H9 (cell line): ENCODE data around the gene IGSF5. TPM values are rescaled to one million over a fixed set of nuclear protein-coding genes. Genes with fewer than 3 reads are reported as not detected.
A peak's percentile ranks its signal among the peaks of the same experiment; 100 is the strongest.

Source experiments
- DNase-seq: peaks from one replicate; pipeline ENCODE4 v3.0.0-alpha.2; 2017
- H2AFZ ChIP-seq: one replicate; pipeline ENCODE4 v1.6.1; 2013; ENCODE audit warnings: mild to moderate bottlenecking, low read length, control low read depth, moderate library complexity
- H2AK5ac ChIP-seq: 2 replicates; pipeline ENCODE4 v1.6.1; 2013; ENCODE audit warnings: low read length, control low read depth, mixed read lengths; ENCODE audit not compliant: insufficient read length
- H2BK120ac ChIP-seq: one replicate; pipeline ENCODE4 v1.6.1; 2013; ENCODE audit warnings: low read depth, mild to moderate bottlenecking, low read length, control low read depth, inconsistent platforms; ENCODE audit not compliant: poor library complexity, severe bottlenecking
- H2BK12ac ChIP-seq: 2 replicates; pipeline ENCODE4 v1.6.1; 2013; ENCODE audit warnings: low read length, control low read depth, mixed read lengths, low read depth; ENCODE audit not compliant: insufficient read length
- H2BK15ac ChIP-seq: 2 replicates; pipeline ENCODE4 v1.6.1; 2013; ENCODE audit warnings: low read depth, low read length, control low read depth
- H2BK20ac ChIP-seq: one replicate; pipeline ENCODE4 v1.6.1; 2013; ENCODE audit warnings: low read depth, mild to moderate bottlenecking, low read length, control low read depth, inconsistent platforms; ENCODE audit not compliant: poor library complexity, severe bottlenecking
- H2BK5ac ChIP-seq: 2 replicates; pipeline ENCODE4 v1.6.1; 2013; ENCODE audit warnings: low read length, control low read depth, mixed read lengths; ENCODE audit not compliant: insufficient read length
- H3K14ac ChIP-seq: 2 replicates; pipeline ENCODE4 v1.6.1; 2013; ENCODE audit warnings: low read length, control low read depth; ENCODE audit not compliant: insufficient read depth
- H3K18ac ChIP-seq: 2 replicates; pipeline ENCODE4 v1.6.1; 2013; ENCODE audit warnings: low read depth, mild to moderate bottlenecking, mixed read lengths, low read length, control low read depth; ENCODE audit not compliant: insufficient read length
- H3K23ac ChIP-seq: 2 replicates; pipeline ENCODE4 v1.6.1; 2013; ENCODE audit warnings: low read length, control low read depth, mixed read lengths, low read depth; ENCODE audit not compliant: insufficient read length
- H3K23me2 ChIP-seq: 2 replicates; pipeline ENCODE4 v1.6.1; 2013; ENCODE audit warnings: low read depth, mild to moderate bottlenecking, mixed read lengths, low read length, control low read depth; ENCODE audit not compliant: insufficient read length, poor library complexity, severe bottlenecking
- H3K27ac ChIP-seq: 2 replicates; pipeline ENCODE4 v1.5.1; 2013; ENCODE audit warnings: low read length, control low read depth, mixed read lengths, low read depth; ENCODE audit not compliant: insufficient read length
- H3K27me3 ChIP-seq: 2 replicates; pipeline ENCODE4 v1.6.1; 2013; ENCODE audit warnings: low read length, control low read depth, inconsistent platforms; ENCODE audit not compliant: insufficient read depth
- H3K4ac ChIP-seq: 2 replicates; pipeline ENCODE4 v1.6.1; 2013; ENCODE audit warnings: low read depth, mild to moderate bottlenecking, control low read depth, inconsistent platforms, low read length, moderate library complexity
- H3K4me1 ChIP-seq: 2 replicates; pipeline ENCODE4 v1.6.1; 2013; ENCODE audit warnings: low read length, control low read depth, inconsistent platforms; ENCODE audit not compliant: insufficient read depth
- H3K4me2 ChIP-seq: 2 replicates; pipeline ENCODE4 v1.6.1; 2013; ENCODE audit warnings: low read length, control low read depth, mixed read lengths; ENCODE audit not compliant: insufficient read length, insufficient read depth
- H3K56ac ChIP-seq: 2 replicates; pipeline ENCODE4 v1.6.1; 2013; ENCODE audit warnings: low read depth, mild to moderate bottlenecking, mixed read lengths, low read length, control low read depth; ENCODE audit not compliant: insufficient read length
- H3K79me1 ChIP-seq: 2 replicates; pipeline ENCODE4 v1.6.1; 2013; ENCODE audit warnings: low read depth, mild to moderate bottlenecking, moderate library complexity, low read length, control low read depth, inconsistent platforms; ENCODE audit not compliant: insufficient read depth, poor library complexity, severe bottlenecking
- H3K79me2 ChIP-seq: 2 replicates; pipeline ENCODE4 v1.6.1; 2013; ENCODE audit warnings: low read length, control low read depth, inconsistent platforms; ENCODE audit not compliant: insufficient read depth
- H3K9ac ChIP-seq: 2 replicates; pipeline ENCODE4 v1.6.1; 2013; ENCODE audit warnings: low read length, control low read depth, mixed read lengths; ENCODE audit not compliant: insufficient read length; ENCODE audit errors: extremely low read depth
- H3K9me3 ChIP-seq: one replicate; pipeline ENCODE4 v1.6.1; 2013; ENCODE audit warnings: low read depth, low read length, inconsistent platforms; ENCODE audit not compliant: control insufficient read depth
- H3T11ph ChIP-seq: one replicate; pipeline ENCODE4 v1.6.1; 2013; ENCODE audit warnings: mild to moderate bottlenecking, low read length, control low read depth, inconsistent platforms
- H4K20me1 ChIP-seq: one replicate; pipeline ENCODE4 v1.6.1; 2013; ENCODE audit not compliant: control insufficient read depth, insufficient read length, insufficient read depth
- H4K5ac ChIP-seq: 2 replicates; pipeline ENCODE4 v1.6.1; 2013; ENCODE audit warnings: low read depth, mild to moderate bottlenecking, mixed read lengths, low read length, control low read depth; ENCODE audit not compliant: insufficient read length
- H4K8ac ChIP-seq: replicated peaks from 2 replicates; pipeline ENCODE4 v1.6.1; 2013; ENCODE audit warnings: low read length, control low read depth, mixed read lengths, low read depth; ENCODE audit not compliant: insufficient read length
- H4K91ac ChIP-seq: 2 replicates; pipeline ENCODE4 v1.6.1; 2013; ENCODE audit warnings: low read depth, mild to moderate bottlenecking, moderate library complexity, mixed read lengths, low read length, control low read depth; ENCODE audit not compliant: insufficient read length
- H3K27ac Mint-ChIP-seq, 3 experiments: 2 replicates in 2 of 3; 3 replicates in 1 of 3; pipeline ENCODE4 v1.8.0; 2020 to 2021; ENCODE audit warnings: mixed read lengths in 3 of 3, mild to moderate bottlenecking in 1 of 3, moderate library complexity in 1 of 3
- H3K27me3 Mint-ChIP-seq: 2 replicates; pipeline ENCODE4 v1.8.0; 2021; ENCODE audit warnings: low read depth, mild to moderate bottlenecking, moderate library complexity, mixed read lengths
- H3K36me3 Mint-ChIP-seq, 3 experiments: 2 replicates in 2 of 3; 3 replicates in 1 of 3; pipeline ENCODE4 v1.8.0; 2020 to 2021; ENCODE audit warnings: low read depth in 3 of 3, mixed read lengths in 3 of 3; ENCODE audit not compliant: insufficient read depth in 1 of 3
- H3K4me1 Mint-ChIP-seq, 2 experiments: 2 replicates each; pipeline ENCODE4 v1.8.0; 2020; ENCODE audit warnings: mixed read lengths in 2 of 2
- H3K4me3 Mint-ChIP-seq, 2 experiments: 2 replicates in 1 of 2; 3 replicates in 1 of 2; pipeline ENCODE4 v1.8.0; 2020 to 2021; ENCODE audit warnings: mild to moderate bottlenecking in 2 of 2, mixed read lengths in 2 of 2, moderate library complexity in 1 of 2
- H3K9me3 Mint-ChIP-seq, 2 experiments: 2 replicates in 1 of 2; 3 replicates in 1 of 2; pipeline ENCODE4 v1.8.0; 2020; ENCODE audit warnings: mild to moderate bottlenecking in 2 of 2, mixed read lengths in 2 of 2, moderate library complexity in 1 of 2
- CTCF ChIP-seq: fragments of 200-600 bp; sonication (generic); conservative IDR thresholded peaks from 3 replicates; pipeline ENCODE4 v1.8.0; 2021; ENCODE audit warnings: antibody characterized with exemption, mild to moderate bottlenecking
- WGBS: extraction: QIAGEN DNeasy Blood & Tissue Kit; methylation state at CpG from one replicate; pipeline ENCODE4 v1.1.7; 2013; ENCODE audit warnings: missing lambda C conversion rate, low lambda C conversion rate, mixed read lengths; ENCODE audit not compliant: insufficient read length; ENCODE audit errors: extremely low coverage; 5-methylcytosine and 5-hydroxymethylcytosine counted together
- total RNA-seq: library from RNA; stranded (reverse); gene quantifications from 2 replicates; pipeline ENCODE4 v1.2.1, GENCODE V29; 2021

Gene IGSF5
- total RNA-seq, 1 experiment from 2014 or later = 2.1 TPM

- H4K91ac ChIP-seq = no peak overlapping the region
- peak; percentile 34 for DNase-seq
- H4K20me1 ChIP-seq = no peaks in the 10 kb centered on the region
- no peaks in the 10 kb centered on the region for H3K23me2 ChIP-seq
- H2BK15ac ChIP-seq = no peak overlapping the region
- H4K5ac ChIP-seq = no peak overlapping the region
- H4K8ac ChIP-seq = no peak overlapping the region
- no peaks in the 10 kb centered on the region; the same call in 1 of the 2 replicates for H3K4me1 ChIP-seq
- H3K79me1 ChIP-seq = no peaks in the 10 kb centered on the region
- Mint-ChIP-seq H3K36me3 (peaks cover 0 to 9% (median 5%) of the 10 kb centered on the region in 3 experiments; a peak in 4 of 7 replicates), H3K27ac (no peak overlapping the region; a peak in 1 of 7 replicates), H3K9me3 (no peaks in the 10 kb centered on the region; a peak in 1 of 5 replicates), H3K27me3 (no peaks in the 10 kb centered on the region), H3K4me3 (no peak overlapping the region), H3K4me1 (peaks cover 30 to 37% of the 10 kb centered on the region in 2 experiments)
- H3K4me2 ChIP-seq = no peak overlapping the region
- no peak overlapping the region for H2BK120ac ChIP-seq
- no peak overlapping the region for H3K4ac ChIP-seq
- no peak overlapping the region for H2AFZ ChIP-seq
- H3T11ph ChIP-seq = no peak overlapping the region
- H3K23ac ChIP-seq = no peak overlapping the region
- no peak overlapping the region for H2BK20ac ChIP-seq
- H3K27ac ChIP-seq = no peak overlapping the region
- H3K14ac ChIP-seq = no peak overlapping the region
- no peaks in the 10 kb centered on the region for H3K27me3 ChIP-seq
- H3K9ac ChIP-seq = no peak overlapping the region
- TF ChIP-seq CTCF = no peak
- no CpG with 5 or more reads among the region's 4 CpGs for WGBS
- H3K9me3 ChIP-seq = no peaks in the 10 kb centered on the region
- no peak overlapping the region for H3K56ac ChIP-seq
- H3K79me2 ChIP-seq = no peaks in the 10 kb centered on the region
- no peak overlapping the region for H2BK5ac ChIP-seq
- no peak overlapping the region for H2AK5ac ChIP-seq
- no peak overlapping the region for H2BK12ac ChIP-seq
- H3K18ac ChIP-seq = no peak overlapping the region
These were observed 48.4 kb upstream of the IGSF5 start for GRCh38 chr21:39696618-39697017.
